Left colon (tissue), 2 donors: ENCODE results near the gene TRPM6. TPM values are rescaled to one million over a fixed set of nuclear protein-coding genes. Genes with fewer than 3 reads are reported as not detected.

ENCODE experiments used
- total RNA-seq, 2 donors: library from RNA; stranded (reverse); fragmentation: NEBNext Ultra II Directional; extraction: Animal tissue kit (Norgen Biotek cat#: 25700); gene quantifications; one replicate each; pipeline ENCODE4 v1.2.1, GENCODE V29; 2021
- donor health status: DM: no; HTN: no; CAD: no.
- donor health status: DM: yes; HTN: yes; CAD: no.

The TRPM6 gene
- total RNA-seq, 2 donors from 2014 or later = 48.0 to 88.4 TPM

Other genes with a start within 250 kb of the TRPM6 start
- gene C9orf40, start 65.0 kb upstream of the TRPM6 start, total RNA-seq = 10 to 100 TPM in 1 of 2 donors, 1 to 10 TPM in 1; 9.6 to 10.7 TPM
- 10 to 100 TPM; 19.1 to 19.9 TPM for gene CARNMT1, start 140.4 kb upstream of the TRPM6 start, total RNA-seq
- 10 to 100 TPM; 17.0 to 28.4 TPM for gene NMRK1, start 200.2 kb upstream of the TRPM6 start, total RNA-seq
- 10 to 100 TPM; 69.4 to 75.1 TPM for gene OSTF1, start 200.6 kb upstream of the TRPM6 start, total RNA-seq